ENCODE data around the gene GSX2.

The GSX2 gene

DNA sequence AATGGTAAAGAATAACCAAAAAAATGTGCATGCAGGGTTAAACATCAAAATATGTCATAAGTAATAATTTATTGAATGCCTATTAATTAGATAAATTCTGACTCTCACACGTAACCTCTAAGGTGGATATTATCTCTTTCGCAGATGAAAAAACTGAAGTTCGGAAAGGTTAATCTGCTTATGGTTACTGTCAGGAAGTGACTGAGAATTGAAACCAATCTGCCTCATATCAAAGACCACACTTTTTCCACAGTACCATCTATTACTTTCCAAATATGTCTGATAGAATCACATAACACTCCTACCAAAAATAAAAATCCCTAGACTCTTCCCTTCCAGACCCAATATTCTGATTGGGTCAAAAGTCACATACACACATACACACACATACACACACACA, 41.8 kb upstream of the GSX2 start:
- no peak for DNase-seq (ENCODE audit: extremely low spot score)
- CTCF ChIA-PET: no interaction called here
- POLR2A ChIA-PET: no interaction called here
- no peak for TF ChIP-seq ZNF384 (IDR thresholded peaks at IDR 0.05)
- TF ChIP-seq FOXM1 (IDR thresholded peaks at IDR 0.05; ENCODE audit: borderline replicate concordance): no peak
- no peak for TF ChIP-seq SUZ12 (IDR thresholded peaks at IDR 0.05)
- TF ChIP-seq TARDBP (IDR thresholded peaks at IDR 0.05): no peak
- no peak for TF ChIP-seq LEF1 (IDR thresholded peaks at IDR 0.05; ENCODE audit: borderline replicate concordance)
- TF ChIP-seq FOXK2 (IDR thresholded peaks at IDR 0.05): no peak
- no peak for TF ChIP-seq L3MBTL2 (conservative IDR thresholded peaks at IDR 0.05)

DNA sequence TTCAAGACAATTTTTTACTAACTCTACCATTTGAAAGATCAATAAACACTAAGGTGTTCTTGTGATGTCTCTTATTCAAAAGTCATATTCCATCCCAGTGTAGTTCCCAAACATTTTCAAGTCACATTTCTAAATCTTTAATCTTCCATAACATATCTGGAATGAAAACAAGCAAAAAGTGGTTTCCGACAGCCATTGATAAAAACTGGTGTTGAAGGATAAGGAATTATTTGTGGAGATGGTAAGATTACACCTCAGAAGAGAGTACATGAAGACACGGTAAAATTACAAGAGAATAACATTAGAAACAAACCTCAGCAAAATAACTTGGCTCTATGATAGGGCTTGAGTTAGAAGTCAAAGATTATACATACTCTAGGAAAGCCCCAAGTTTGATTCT, 39.8 kb upstream of the GSX2 start:
- no peak for DNase-seq (ENCODE audit: extremely low spot score)
- ChIA-PET POLR2A (no interaction called here), CTCF (no interaction called here)
- TF ChIP-seq LEF1 (IDR thresholded peaks at IDR 0.05; ENCODE audit: borderline replicate concordance) (no peak), ZNF384 (IDR thresholded peaks at IDR 0.05) (no peak), SUZ12 (IDR thresholded peaks at IDR 0.05) (no peak), ARNT (IDR thresholded peaks at IDR 0.05) (no peak), HDGF (IDR thresholded peaks at IDR 0.05; ENCODE audit: borderline replicate concordance) (no peak), TARDBP (IDR thresholded peaks at IDR 0.05) (no peak), FOXM1 (IDR thresholded peaks at IDR 0.05; ENCODE audit: borderline replicate concordance) (no peak), FOXK2 (IDR thresholded peaks at IDR 0.05) (no peak), CTBP1 (IDR thresholded peaks at IDR 0.05; ENCODE audit: borderline replicate concordance) (no peak), BHLHE40 (IDR thresholded peaks at IDR 0.05; ENCODE audit: borderline replicate concordance) (no peak), FOXA1 (IDR thresholded peaks at IDR 0.05) (no peak), L3MBTL2 (conservative IDR thresholded peaks at IDR 0.05) (no peak), SP1 (IDR thresholded peaks at IDR 0.05) (no peak), ELF4 (IDR thresholded peaks at IDR 0.05) (no peak), NFRKB (IDR thresholded peaks at IDR 0.05) (no peak)
- TF ChIP-seq, protein P1, sequence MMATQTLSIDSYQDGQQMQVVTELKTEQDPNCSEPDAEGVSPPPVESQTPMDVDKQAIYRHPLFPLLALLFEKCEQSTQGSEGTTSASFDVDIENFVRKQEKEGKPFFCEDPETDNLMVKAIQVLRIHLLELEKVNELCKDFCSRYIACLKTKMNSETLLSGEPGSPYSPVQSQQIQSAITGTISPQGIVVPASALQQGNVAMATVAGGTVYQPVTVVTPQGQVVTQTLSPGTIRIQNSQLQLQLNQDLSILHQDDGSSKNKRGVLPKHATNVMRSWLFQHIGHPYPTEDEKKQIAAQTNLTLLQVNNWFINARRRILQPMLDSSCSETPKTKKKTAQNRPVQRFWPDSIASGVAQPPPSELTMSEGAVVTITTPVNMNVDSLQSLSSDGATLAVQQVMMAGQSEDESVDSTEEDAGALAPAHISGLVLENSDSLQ (IDR thresholded peaks at IDR 0.05): no peak

DNA sequence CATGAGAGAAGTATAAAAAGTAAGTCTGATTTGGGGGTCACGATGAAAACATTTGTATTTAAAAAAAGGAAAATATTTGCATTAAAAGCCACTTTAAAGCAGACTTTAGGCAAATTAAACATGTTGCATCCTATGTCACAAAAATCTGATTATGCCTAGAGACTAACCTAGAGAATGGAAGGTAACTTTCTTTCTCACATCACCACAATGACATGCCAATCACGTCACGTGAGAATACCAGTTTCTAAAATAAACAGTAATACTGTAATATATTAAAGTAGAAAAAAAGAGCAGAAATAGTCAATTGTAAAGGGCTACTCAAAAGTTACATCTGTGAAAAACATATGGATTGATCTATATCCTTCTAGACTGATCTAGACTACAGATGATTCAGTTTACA, 38.9 kb upstream of the GSX2 start:
- DNase-seq (ENCODE audit: extremely low spot score): no peak
- CTCF ChIA-PET: interaction anchor here (0.6 kb wide), 1 partner anchor 131 kb away, joined by 3 read pairs; no protein-coding TSS in a partner anchor
- TF ChIP-seq, protein P1 (IDR thresholded peaks at IDR 0.05): peak; percentile 45
- TF ChIP-seq NFRKB (IDR thresholded peaks at IDR 0.05): no peak
- POLR2A ChIA-PET: no interaction called here

DNA sequence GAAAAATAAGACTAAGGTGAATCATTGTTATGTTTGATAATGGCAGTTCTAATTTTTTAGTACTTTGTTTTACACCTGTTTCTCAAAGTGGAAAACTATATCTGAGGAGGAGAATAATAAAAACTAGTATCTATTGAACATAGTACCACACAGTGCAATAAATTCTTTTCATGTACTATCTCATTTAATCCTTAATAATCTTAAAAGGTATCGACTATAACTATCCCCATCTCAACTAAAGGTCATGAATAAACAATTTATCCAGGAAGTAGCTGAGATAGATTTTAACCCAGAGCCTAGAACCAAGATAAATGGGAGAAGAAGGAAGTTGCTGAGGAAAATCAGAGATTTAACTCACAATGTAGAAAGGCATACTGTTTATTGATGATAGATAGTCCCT, 38.1 kb upstream of the GSX2 start:
- ChIA-PET CTCF (no interaction called here), POLR2A (interaction anchor here (0.9 kb wide), 1 partner anchor 129 kb away, joined by 3 read pairs; no protein-coding TSS in a partner anchor)
- DNase-seq (ENCODE audit: extremely low spot score): no peak
- no peak for TF ChIP-seq CTBP1 (IDR thresholded peaks at IDR 0.05; ENCODE audit: borderline replicate concordance)
- TF ChIP-seq, protein P1 (IDR thresholded peaks at IDR 0.05): no peak
- no peak for TF ChIP-seq L3MBTL2 (conservative IDR thresholded peaks at IDR 0.05)
- no peak for TF ChIP-seq LEF1 (IDR thresholded peaks at IDR 0.05; ENCODE audit: borderline replicate concordance)
- TF ChIP-seq FOXA1 (IDR thresholded peaks at IDR 0.05): no peak
- TF ChIP-seq NFRKB (IDR thresholded peaks at IDR 0.05): no peak
- no peak for TF ChIP-seq ZNF384 (IDR thresholded peaks at IDR 0.05)
- no peak for TF ChIP-seq FOXK2 (IDR thresholded peaks at IDR 0.05)
- no peak for TF ChIP-seq TARDBP (IDR thresholded peaks at IDR 0.05)

DNA sequence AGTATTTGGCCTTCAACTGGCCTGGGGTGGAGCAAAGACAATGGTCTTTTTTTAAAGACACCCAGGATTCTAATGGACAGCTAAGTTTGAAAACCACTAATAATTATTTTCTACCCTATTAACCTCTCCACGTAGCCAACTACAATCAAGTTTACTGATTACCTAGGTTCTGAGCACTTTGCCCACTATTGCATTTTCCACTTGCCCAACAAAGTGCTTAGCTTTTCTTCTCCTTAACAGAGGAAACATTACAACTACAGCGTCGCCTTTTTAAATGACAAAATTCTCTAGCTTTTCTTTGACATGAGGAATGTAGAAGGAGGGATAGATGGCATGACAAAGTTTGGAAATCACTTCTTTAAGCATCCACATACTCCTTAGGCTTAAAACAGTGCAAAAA, 37.6 kb upstream of the GSX2 start:
- no peak for TF ChIP-seq FOXK2 (IDR thresholded peaks at IDR 0.05)
- no peak for TF ChIP-seq LEF1 (IDR thresholded peaks at IDR 0.05; ENCODE audit: borderline replicate concordance)
- no peak for TF ChIP-seq L3MBTL2 (conservative IDR thresholded peaks at IDR 0.05)
- TF ChIP-seq TARDBP (IDR thresholded peaks at IDR 0.05): no peak
- TF ChIP-seq SP1 (IDR thresholded peaks at IDR 0.05): no peak
- no peak for TF ChIP-seq ELF4 (IDR thresholded peaks at IDR 0.05)
- TF ChIP-seq HDGF (IDR thresholded peaks at IDR 0.05; ENCODE audit: borderline replicate concordance): no peak
- ChIA-PET POLR2A (interaction anchor here (0.9 kb wide), 1 partner anchor 130 kb away, joined by 3 read pairs; no protein-coding TSS in a partner anchor), CTCF (no interaction called here)
- DNase-seq (ENCODE audit: extremely low spot score): no peak

DNA sequence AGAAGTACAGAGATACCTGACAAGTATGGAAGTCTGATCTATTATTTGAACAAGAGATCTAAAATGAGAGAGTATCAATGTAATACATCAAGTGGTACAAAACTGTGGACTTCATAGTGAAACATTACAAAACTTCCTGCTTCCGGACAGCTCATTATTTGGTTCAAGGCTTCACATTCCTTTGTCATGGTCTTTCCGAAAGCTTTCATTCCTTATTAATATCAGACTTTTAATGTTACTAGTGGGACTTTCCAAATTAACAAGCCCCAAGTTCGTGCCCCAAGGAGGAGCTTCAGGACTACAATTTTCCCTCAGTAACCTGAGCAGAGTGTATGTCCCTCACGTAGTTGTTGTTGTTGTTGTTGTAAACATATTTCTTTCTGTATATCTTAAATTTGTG, 36.7 kb upstream of the GSX2 start:
- CTCF ChIA-PET: no interaction called here

More for the DNA sequence above, 36.7 kb upstream of the GSX2 start:
- DNase-seq (ENCODE audit: extremely low spot score): no peak
- POLR2A ChIA-PET: interaction anchor here (0.7 kb wide), 1 partner anchor 1820 kb away, joined by 4 read pairs; no protein-coding TSS in a partner anchor
- no peak for TF ChIP-seq FOXA1 (IDR thresholded peaks at IDR 0.05)
- TF ChIP-seq FOXK2 (IDR thresholded peaks at IDR 0.05): no peak
- TF ChIP-seq NFRKB (IDR thresholded peaks at IDR 0.05): no peak
- TF ChIP-seq ARNT (IDR thresholded peaks at IDR 0.05): no peak
- TF ChIP-seq HDGF (IDR thresholded peaks at IDR 0.05; ENCODE audit: borderline replicate concordance): no peak
- TF ChIP-seq FOXM1 (IDR thresholded peaks at IDR 0.05; ENCODE audit: borderline replicate concordance): no peak
- no peak for TF ChIP-seq L3MBTL2 (conservative IDR thresholded peaks at IDR 0.05)
- no peak for TF ChIP-seq CTBP1 (IDR thresholded peaks at IDR 0.05; ENCODE audit: borderline replicate concordance)
- no peak for TF ChIP-seq BHLHE40 (IDR thresholded peaks at IDR 0.05; ENCODE audit: borderline replicate concordance)
- no peak for TF ChIP-seq ZNF384 (IDR thresholded peaks at IDR 0.05)
- TF ChIP-seq SUZ12 (IDR thresholded peaks at IDR 0.05): no peak
- TF ChIP-seq LEF1 (IDR thresholded peaks at IDR 0.05; ENCODE audit: borderline replicate concordance): no peak
- TF ChIP-seq, protein P1 (IDR thresholded peaks at IDR 0.05): no peak
- no peak for TF ChIP-seq SP1 (IDR thresholded peaks at IDR 0.05)
- no peak for TF ChIP-seq ELF4 (IDR thresholded peaks at IDR 0.05)

Measured in HEK293T (cell line).